ENCODE data around the gene DCAF4.

- TF ChIP-seq POLR2AphosphoS5 (IDR thresholded peaks at IDR 0.05; ENCODE audit: low read depth, low read length) (no peak), POLR2A (IDR thresholded peaks at IDR 0.05; ENCODE audit: low read depth, low read length) (no peak), TAF1 (IDR thresholded peaks at IDR 0.05; ENCODE audit: borderline replicate concordance, low read depth, low read length) (no peak)
These were observed 39.8 kb downstream of the DCAF4 start for GRCh38 chr14:72966038-72966437.

Data from GM12892 (cell line).